Measurements from ENCODE around the gene RAB3A. TPM values are rescaled to one million over a fixed set of nuclear protein-coding genes. Genes with fewer than 3 reads are reported as not detected.
"Not testable (repeated sequence)": the region's sequence is repeated elsewhere in the genome, so short reads cannot be mapped to it uniquely, and the experiment has no call there.

RAB3A gene
- total and polyA plus RNA-seq, 2 donors from 2014 or later, result 5.2 to 10.5 TPM

DNA sequence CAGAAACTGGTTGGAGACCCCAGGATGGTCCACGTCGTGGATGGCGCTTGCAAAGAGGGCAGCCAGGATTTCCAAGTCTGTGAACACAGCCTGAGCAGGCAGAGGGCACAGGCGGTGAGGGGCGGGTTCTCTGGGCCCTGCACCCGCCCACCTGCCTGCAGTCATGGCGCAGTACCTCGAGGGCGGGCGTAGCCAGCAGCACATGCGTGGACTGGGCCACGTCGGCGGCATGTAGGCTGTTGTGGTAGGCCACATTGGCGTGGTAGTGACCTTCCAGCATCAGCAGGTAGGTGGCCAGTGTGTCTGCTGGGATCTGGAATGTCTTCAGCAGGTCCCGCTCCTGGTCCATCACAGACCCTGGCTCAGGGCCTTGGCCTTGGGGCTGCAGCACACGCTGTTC is 14.3 kb upstream of the RAB3A start:
- no peak overlapping the region for H3K27ac ChIP-seq (ENCODE audit: low read depth in 2 of 2, low read length in 2 of 2)
- TF ChIP-seq, protein P1, sequence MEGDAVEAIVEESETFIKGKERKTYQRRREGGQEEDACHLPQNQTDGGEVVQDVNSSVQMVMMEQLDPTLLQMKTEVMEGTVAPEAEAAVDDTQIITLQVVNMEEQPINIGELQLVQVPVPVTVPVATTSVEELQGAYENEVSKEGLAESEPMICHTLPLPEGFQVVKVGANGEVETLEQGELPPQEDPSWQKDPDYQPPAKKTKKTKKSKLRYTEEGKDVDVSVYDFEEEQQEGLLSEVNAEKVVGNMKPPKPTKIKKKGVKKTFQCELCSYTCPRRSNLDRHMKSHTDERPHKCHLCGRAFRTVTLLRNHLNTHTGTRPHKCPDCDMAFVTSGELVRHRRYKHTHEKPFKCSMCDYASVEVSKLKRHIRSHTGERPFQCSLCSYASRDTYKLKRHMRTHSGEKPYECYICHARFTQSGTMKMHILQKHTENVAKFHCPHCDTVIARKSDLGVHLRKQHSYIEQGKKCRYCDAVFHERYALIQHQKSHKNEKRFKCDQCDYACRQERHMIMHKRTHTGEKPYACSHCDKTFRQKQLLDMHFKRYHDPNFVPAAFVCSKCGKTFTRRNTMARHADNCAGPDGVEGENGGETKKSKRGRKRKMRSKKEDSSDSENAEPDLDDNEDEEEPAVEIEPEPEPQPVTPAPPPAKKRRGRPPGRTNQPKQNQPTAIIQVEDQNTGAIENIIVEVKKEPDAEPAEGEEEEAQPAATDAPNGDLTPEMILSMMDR (IDR thresholded peaks at IDR 0.05; ENCODE audit: borderline replicate concordance, extremely low read depth, insufficient read depth), result no peak
- DNase-seq, result no peak
- H3K9ac ChIP-seq (ENCODE audit: low read length in 3 of 3), result no peak overlapping the region
- FAIRE-seq, result no peak
- H3K27me3 ChIP-seq (ENCODE audit: control insufficient read depth, insufficient read depth, low read length), result no peaks in the 10 kb centered on the region
- no peak overlapping the region for H3K4me3 ChIP-seq (ENCODE audit: low read length in 3 of 3)
- intact Hi-C loops (cut with DNase I), result no loop called here
- H3K36me3 ChIP-seq (ENCODE audit: control insufficient read depth in 2 of 3, insufficient read depth in 3 of 3, low read length in 3 of 3), result no peaks in the 10 kb centered on the region
- H3K9me3 ChIP-seq (ENCODE audit: control insufficient read depth in 2 of 3, insufficient read depth in 1 of 3, low read length in 3 of 3), result no peaks in the 10 kb centered on the region
- H3K4me1 ChIP-seq (ENCODE audit: control insufficient read depth in 2 of 3, insufficient read depth in 2 of 3, low read depth in 1 of 3, low read length in 3 of 3), result peaks cover 0 to 2% (median 0%) of the 10 kb centered on the region in 3 donors

GRCh38 chr19:18216789-18217188 is 12.9 kb upstream of the RAB3A start:
- Histone ChIP-seq H3K4me1 (ENCODE audit: control insufficient read depth in 2 of 3, insufficient read depth in 2 of 3, low read depth in 1 of 3, low read length in 3 of 3) (peaks cover 0 to 2% (median 0%) of the 10 kb centered on the region in 3 donors), H3K4me3 (ENCODE audit: low read length in 3 of 3) (no peak overlapping the region), H3K27me3 (ENCODE audit: control insufficient read depth, insufficient read depth, low read length) (no peaks in the 10 kb centered on the region), H3K36me3 (ENCODE audit: control insufficient read depth in 2 of 3, insufficient read depth in 3 of 3, low read length in 3 of 3) (no peaks in the 10 kb centered on the region), H3K9me3 (ENCODE audit: control insufficient read depth in 2 of 3, insufficient read depth in 1 of 3, low read length in 3 of 3) (no peaks in the 10 kb centered on the region), H3K27ac (ENCODE audit: low read depth in 2 of 2, low read length in 2 of 2) (no peak overlapping the region), H3K9ac (ENCODE audit: low read length in 3 of 3) (no peak overlapping the region)
- intact Hi-C loops (cut with DNase I), result no loop called here
- TF ChIP-seq, protein P1 (IDR thresholded peaks at IDR 0.05; ENCODE audit: borderline replicate concordance, extremely low read depth, insufficient read depth), result no peak
- no peak for FAIRE-seq
- DNase-seq, result no peak

DNA sequence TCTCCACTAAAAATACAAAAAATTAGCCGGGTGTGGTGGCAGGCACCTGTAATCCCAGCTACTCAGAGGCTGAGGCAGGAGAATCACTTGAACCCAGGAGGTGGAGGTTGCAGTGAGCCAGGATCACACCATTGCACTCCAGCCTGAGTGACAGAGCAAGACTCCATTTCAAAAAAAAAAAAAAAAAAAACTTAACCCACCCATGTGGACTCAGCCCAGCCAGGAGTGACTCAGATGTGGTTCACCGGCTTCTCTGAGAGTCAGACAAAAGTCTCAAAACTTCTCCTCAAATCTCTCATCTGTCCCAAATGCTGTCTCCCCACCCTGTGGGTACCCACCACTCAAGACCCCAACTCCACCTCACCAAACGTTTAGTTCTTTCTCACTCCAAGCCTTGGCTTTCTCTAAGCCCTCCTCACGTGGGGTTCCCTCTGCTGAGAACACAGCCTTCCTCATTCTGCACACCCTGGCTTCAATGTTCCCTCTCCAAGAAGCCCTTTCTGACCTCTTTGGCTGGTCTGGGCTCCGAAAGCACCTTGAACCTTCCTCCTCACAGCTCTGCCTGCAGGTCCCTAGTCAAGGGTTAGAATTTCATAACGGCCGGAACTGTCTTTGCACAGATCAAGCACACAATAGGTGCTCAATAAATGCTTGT is 11.1 kb upstream of the RAB3A start:
- Histone ChIP-seq H3K27me3 (ENCODE audit: control insufficient read depth, insufficient read depth, low read length) (no peaks in the 10 kb centered on the region), H3K27ac (ENCODE audit: low read depth in 2 of 2, low read length in 2 of 2) (no peak overlapping the region), H3K4me1 (ENCODE audit: control insufficient read depth in 2 of 3, insufficient read depth in 2 of 3, low read depth in 1 of 3, low read length in 3 of 3) (no peaks in the 10 kb centered on the region), H3K4me3 (ENCODE audit: low read length in 3 of 3) (no peak overlapping the region), H3K9me3 (ENCODE audit: control insufficient read depth in 2 of 3, insufficient read depth in 1 of 3, low read length in 3 of 3) (no peaks in the 10 kb centered on the region), H3K9ac (ENCODE audit: low read length in 3 of 3) (no peak overlapping the region), H3K36me3 (ENCODE audit: control insufficient read depth in 2 of 3, insufficient read depth in 3 of 3, low read length in 3 of 3) (no peaks in the 10 kb centered on the region)
- DNase-seq (no peak), FAIRE-seq (no peak)
- intact Hi-C loops (cut with DNase I), result no loop called here
- TF ChIP-seq, protein P1 (IDR thresholded peaks at IDR 0.05; ENCODE audit: borderline replicate concordance, extremely low read depth, insufficient read depth), result no peak

DNA sequence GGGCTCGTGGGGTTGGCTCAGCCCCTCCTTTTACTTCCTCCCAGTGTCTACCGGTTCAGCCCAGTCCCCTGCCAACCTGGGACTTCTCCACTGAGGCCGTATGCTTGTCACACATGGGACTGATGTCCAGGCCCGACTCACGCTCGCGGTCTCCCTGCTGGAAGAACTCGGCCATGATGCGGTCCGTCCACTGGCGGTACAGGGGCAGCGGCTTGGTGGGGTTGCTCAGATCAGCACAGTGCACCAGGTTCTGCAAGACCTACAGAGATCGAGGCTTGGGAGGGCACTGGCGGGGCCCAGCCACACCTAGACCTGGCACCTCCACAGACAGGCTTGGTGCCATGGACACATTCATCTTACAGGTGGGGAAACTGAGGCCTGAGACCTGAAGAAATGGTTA is 7.8 kb upstream of the RAB3A start:
- FAIRE-seq (no peak), DNase-seq (no peak)
- no peak overlapping the region for H3K27ac ChIP-seq (ENCODE audit: low read depth in 2 of 2, low read length in 2 of 2)
- H3K4me3 ChIP-seq (ENCODE audit: low read length in 3 of 3), result no peak overlapping the region
- H3K9me3 ChIP-seq (ENCODE audit: control insufficient read depth in 2 of 3, insufficient read depth in 1 of 3, low read length in 3 of 3), result no peaks in the 10 kb centered on the region
- TF ChIP-seq, protein P1 (IDR thresholded peaks at IDR 0.05; ENCODE audit: borderline replicate concordance, extremely low read depth, insufficient read depth), result no peak
- no peaks in the 10 kb centered on the region for H3K27me3 ChIP-seq (ENCODE audit: control insufficient read depth, insufficient read depth, low read length)
- no peaks in the 10 kb centered on the region for H3K4me1 ChIP-seq (ENCODE audit: control insufficient read depth in 2 of 3, insufficient read depth in 2 of 3, low read depth in 1 of 3, low read length in 3 of 3)
- intact Hi-C loops (cut with DNase I), result no loop called here
- no peak overlapping the region for H3K9ac ChIP-seq (ENCODE audit: low read length in 3 of 3)
- no peaks in the 10 kb centered on the region for H3K36me3 ChIP-seq (ENCODE audit: control insufficient read depth in 2 of 3, insufficient read depth in 3 of 3, low read length in 3 of 3)

DNA sequence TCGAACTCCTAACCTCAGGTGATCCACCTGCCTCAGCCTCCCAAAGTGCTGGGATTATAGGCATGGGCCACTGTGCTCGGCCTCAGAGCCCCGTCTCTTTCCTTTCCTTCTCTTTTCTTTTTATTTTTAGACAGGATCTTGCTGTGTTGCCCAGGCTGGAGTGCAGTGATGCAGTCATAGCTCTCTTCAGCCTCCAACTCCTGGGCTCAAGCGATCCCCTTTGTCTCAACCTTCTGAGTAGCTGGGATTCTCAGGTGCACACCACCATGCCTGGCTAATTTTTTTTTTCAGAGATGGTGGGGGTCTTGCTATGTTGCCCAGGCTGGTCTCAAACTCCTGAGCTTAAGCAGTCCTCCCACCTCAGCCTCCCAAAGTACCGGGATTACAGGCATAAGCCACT is 6.1 kb upstream of the RAB3A start:
- DNase-seq; H3K4me1 ChIP-seq (ENCODE audit: control insufficient read depth in 2 of 3, insufficient read depth in 2 of 3, low read depth in 1 of 3, low read length in 3 of 3); intact Hi-C loops (cut with DNase I); FAIRE-seq; H3K27ac ChIP-seq (ENCODE audit: low read depth in 2 of 2, low read length in 2 of 2); H3K27me3 ChIP-seq (ENCODE audit: control insufficient read depth, insufficient read depth, low read length); H3K9ac ChIP-seq (ENCODE audit: low read length in 3 of 3); H3K4me3 ChIP-seq (ENCODE audit: low read length in 3 of 3); H3K36me3 ChIP-seq (ENCODE audit: control insufficient read depth in 2 of 3, insufficient read depth in 3 of 3, low read length in 3 of 3); H3K9me3 ChIP-seq (ENCODE audit: control insufficient read depth in 2 of 3, insufficient read depth in 1 of 3, low read length in 3 of 3): not testable (repeated sequence)
